H9 (cell line): ENCODE data around the gene PHETA1. TPM values are rescaled to one million over a fixed set of nuclear protein-coding genes. Genes with fewer than 3 reads are reported as not detected.

Source experiments
- DNase-seq: peaks from one replicate; pipeline ENCODE4 v3.0.0-alpha.2; 2017
- H2AFZ ChIP-seq: one replicate; pipeline ENCODE4 v1.6.1; 2013; ENCODE audit warnings: mild to moderate bottlenecking, low read length, control low read depth, moderate library complexity
- H2AK5ac ChIP-seq: 2 replicates; pipeline ENCODE4 v1.6.1; 2013; ENCODE audit warnings: low read length, control low read depth, mixed read lengths; ENCODE audit not compliant: insufficient read length
- H2BK120ac ChIP-seq: one replicate; pipeline ENCODE4 v1.6.1; 2013; ENCODE audit warnings: low read depth, mild to moderate bottlenecking, low read length, control low read depth, inconsistent platforms; ENCODE audit not compliant: poor library complexity, severe bottlenecking
- H2BK12ac ChIP-seq: 2 replicates; pipeline ENCODE4 v1.6.1; 2013; ENCODE audit warnings: low read length, control low read depth, mixed read lengths, low read depth; ENCODE audit not compliant: insufficient read length
- H2BK15ac ChIP-seq: 2 replicates; pipeline ENCODE4 v1.6.1; 2013; ENCODE audit warnings: low read depth, low read length, control low read depth
- H2BK20ac ChIP-seq: one replicate; pipeline ENCODE4 v1.6.1; 2013; ENCODE audit warnings: low read depth, mild to moderate bottlenecking, low read length, control low read depth, inconsistent platforms; ENCODE audit not compliant: poor library complexity, severe bottlenecking
- H2BK5ac ChIP-seq: 2 replicates; pipeline ENCODE4 v1.6.1; 2013; ENCODE audit warnings: low read length, control low read depth, mixed read lengths; ENCODE audit not compliant: insufficient read length
- H3K14ac ChIP-seq: 2 replicates; pipeline ENCODE4 v1.6.1; 2013; ENCODE audit warnings: low read length, control low read depth; ENCODE audit not compliant: insufficient read depth
- H3K18ac ChIP-seq: 2 replicates; pipeline ENCODE4 v1.6.1; 2013; ENCODE audit warnings: low read depth, mild to moderate bottlenecking, mixed read lengths, low read length, control low read depth; ENCODE audit not compliant: insufficient read length
- H3K23ac ChIP-seq: 2 replicates; pipeline ENCODE4 v1.6.1; 2013; ENCODE audit warnings: low read length, control low read depth, mixed read lengths, low read depth; ENCODE audit not compliant: insufficient read length
- H3K23me2 ChIP-seq: 2 replicates; pipeline ENCODE4 v1.6.1; 2013; ENCODE audit warnings: low read depth, mild to moderate bottlenecking, mixed read lengths, low read length, control low read depth; ENCODE audit not compliant: insufficient read length, poor library complexity, severe bottlenecking
- H3K27ac ChIP-seq: 2 replicates; pipeline ENCODE4 v1.5.1; 2013; ENCODE audit warnings: low read length, control low read depth, mixed read lengths, low read depth; ENCODE audit not compliant: insufficient read length
- H3K27me3 ChIP-seq: 2 replicates; pipeline ENCODE4 v1.6.1; 2013; ENCODE audit warnings: low read length, control low read depth, inconsistent platforms; ENCODE audit not compliant: insufficient read depth
- H3K4ac ChIP-seq: 2 replicates; pipeline ENCODE4 v1.6.1; 2013; ENCODE audit warnings: low read depth, mild to moderate bottlenecking, control low read depth, inconsistent platforms, low read length, moderate library complexity
- H3K4me1 ChIP-seq: 2 replicates; pipeline ENCODE4 v1.6.1; 2013; ENCODE audit warnings: low read length, control low read depth, inconsistent platforms; ENCODE audit not compliant: insufficient read depth
- H3K4me2 ChIP-seq: 2 replicates; pipeline ENCODE4 v1.6.1; 2013; ENCODE audit warnings: low read length, control low read depth, mixed read lengths; ENCODE audit not compliant: insufficient read length, insufficient read depth
- H3K56ac ChIP-seq: 2 replicates; pipeline ENCODE4 v1.6.1; 2013; ENCODE audit warnings: low read depth, mild to moderate bottlenecking, mixed read lengths, low read length, control low read depth; ENCODE audit not compliant: insufficient read length
- H3K79me1 ChIP-seq: 2 replicates; pipeline ENCODE4 v1.6.1; 2013; ENCODE audit warnings: low read depth, mild to moderate bottlenecking, moderate library complexity, low read length, control low read depth, inconsistent platforms; ENCODE audit not compliant: insufficient read depth, poor library complexity, severe bottlenecking
- H3K79me2 ChIP-seq: 2 replicates; pipeline ENCODE4 v1.6.1; 2013; ENCODE audit warnings: low read length, control low read depth, inconsistent platforms; ENCODE audit not compliant: insufficient read depth
- H3K9ac ChIP-seq: 2 replicates; pipeline ENCODE4 v1.6.1; 2013; ENCODE audit warnings: low read length, control low read depth, mixed read lengths; ENCODE audit not compliant: insufficient read length; ENCODE audit errors: extremely low read depth
- H3K9me3 ChIP-seq: one replicate; pipeline ENCODE4 v1.6.1; 2013; ENCODE audit warnings: low read depth, low read length, inconsistent platforms; ENCODE audit not compliant: control insufficient read depth
- H3T11ph ChIP-seq: one replicate; pipeline ENCODE4 v1.6.1; 2013; ENCODE audit warnings: mild to moderate bottlenecking, low read length, control low read depth, inconsistent platforms
- H4K20me1 ChIP-seq: one replicate; pipeline ENCODE4 v1.6.1; 2013; ENCODE audit not compliant: control insufficient read depth, insufficient read length, insufficient read depth
- H4K5ac ChIP-seq: 2 replicates; pipeline ENCODE4 v1.6.1; 2013; ENCODE audit warnings: low read depth, mild to moderate bottlenecking, mixed read lengths, low read length, control low read depth; ENCODE audit not compliant: insufficient read length
- H4K8ac ChIP-seq: replicated peaks from 2 replicates; pipeline ENCODE4 v1.6.1; 2013; ENCODE audit warnings: low read length, control low read depth, mixed read lengths, low read depth; ENCODE audit not compliant: insufficient read length
- H4K91ac ChIP-seq: 2 replicates; pipeline ENCODE4 v1.6.1; 2013; ENCODE audit warnings: low read depth, mild to moderate bottlenecking, moderate library complexity, mixed read lengths, low read length, control low read depth; ENCODE audit not compliant: insufficient read length
- H3K27ac Mint-ChIP-seq, 3 experiments: 2 replicates in 2 of 3; 3 replicates in 1 of 3; pipeline ENCODE4 v1.8.0; 2020 to 2021; ENCODE audit warnings: mixed read lengths in 3 of 3, mild to moderate bottlenecking in 1 of 3, moderate library complexity in 1 of 3
- H3K27me3 Mint-ChIP-seq: 2 replicates; pipeline ENCODE4 v1.8.0; 2021; ENCODE audit warnings: low read depth, mild to moderate bottlenecking, moderate library complexity, mixed read lengths
- H3K36me3 Mint-ChIP-seq, 3 experiments: 2 replicates in 2 of 3; 3 replicates in 1 of 3; pipeline ENCODE4 v1.8.0; 2020 to 2021; ENCODE audit warnings: low read depth in 3 of 3, mixed read lengths in 3 of 3; ENCODE audit not compliant: insufficient read depth in 1 of 3
- H3K4me1 Mint-ChIP-seq, 2 experiments: 2 replicates each; pipeline ENCODE4 v1.8.0; 2020; ENCODE audit warnings: mixed read lengths in 2 of 2
- H3K4me3 Mint-ChIP-seq, 2 experiments: 2 replicates in 1 of 2; 3 replicates in 1 of 2; pipeline ENCODE4 v1.8.0; 2020 to 2021; ENCODE audit warnings: mild to moderate bottlenecking in 2 of 2, mixed read lengths in 2 of 2, moderate library complexity in 1 of 2
- H3K9me3 Mint-ChIP-seq, 2 experiments: 2 replicates in 1 of 2; 3 replicates in 1 of 2; pipeline ENCODE4 v1.8.0; 2020; ENCODE audit warnings: mild to moderate bottlenecking in 2 of 2, mixed read lengths in 2 of 2, moderate library complexity in 1 of 2
- CTCF ChIP-seq: fragments of 200-600 bp; sonication (generic); conservative IDR thresholded peaks from 3 replicates; pipeline ENCODE4 v1.8.0; 2021; ENCODE audit warnings: antibody characterized with exemption, mild to moderate bottlenecking
- WGBS: extraction: QIAGEN DNeasy Blood & Tissue Kit; methylation state at CpG from one replicate; pipeline ENCODE4 v1.1.7; 2013; ENCODE audit warnings: missing lambda C conversion rate, low lambda C conversion rate, mixed read lengths; ENCODE audit not compliant: insufficient read length; ENCODE audit errors: extremely low coverage; 5-methylcytosine and 5-hydroxymethylcytosine counted together
- total RNA-seq: library from RNA; stranded (reverse); gene quantifications from 2 replicates; pipeline ENCODE4 v1.2.1, GENCODE V29; 2021

PHETA1 gene
- total RNA-seq, 1 experiment from 2014 or later: 13.1 TPM

DNA sequence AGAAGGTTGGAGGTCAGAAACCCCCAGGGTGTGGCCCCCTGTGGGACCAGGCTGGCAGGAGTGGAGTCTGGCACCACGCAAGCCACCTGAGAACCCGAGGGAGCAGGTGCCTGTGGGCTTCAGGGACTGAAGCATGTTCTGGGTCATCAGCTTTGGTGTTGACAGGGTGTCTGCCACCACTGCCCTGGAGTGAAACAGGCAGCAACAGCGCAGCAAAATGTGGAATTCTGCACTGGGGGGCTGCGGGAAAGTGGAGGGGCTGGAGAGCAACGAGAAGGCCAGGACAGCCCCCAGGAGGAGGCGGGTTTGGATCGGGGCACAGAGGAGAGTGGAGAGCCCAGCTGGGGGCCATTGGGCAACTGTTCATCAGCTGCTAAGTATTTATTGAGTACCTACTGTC, 15.9 kb downstream of the PHETA1 start:
- Histone ChIP-seq H3K9me3 (peaks cover 10% of the 10 kb centered on the region), H2AFZ (no peak overlapping the region), H3K4me1 (no peaks in the 10 kb centered on the region), H3K9ac (no peak overlapping the region), H2BK20ac (no peak overlapping the region), H4K5ac (no peak overlapping the region), H4K20me1 (no peaks in the 10 kb centered on the region), H2BK15ac (no peak overlapping the region), H2BK12ac (no peak overlapping the region), H2BK5ac (no peak overlapping the region), H3K79me1 (no peaks in the 10 kb centered on the region), H3K27me3 (no peaks in the 10 kb centered on the region), H4K8ac (no peak overlapping the region), H2AK5ac (no peak overlapping the region), H3K14ac (no peak overlapping the region), H3T11ph (no peak overlapping the region), H3K4ac (no peak overlapping the region), H3K18ac (no peak overlapping the region), H4K91ac (no peak overlapping the region), H3K4me2 (no peak overlapping the region), H3K23me2 (no peaks in the 10 kb centered on the region), H3K56ac (no peak overlapping the region), H3K79me2 (no peaks in the 10 kb centered on the region), H3K27ac (no peak overlapping the region), H3K23ac (no peak overlapping the region), H2BK120ac (no peak overlapping the region)
- Mint-ChIP-seq H3K36me3 (peaks cover 9 to 16% (median 13%) of the 10 kb centered on the region in 3 experiments), H3K27me3 (peaks cover 5% of the 10 kb centered on the region; the same call in 1 of the 2 replicates), H3K4me1 (peaks cover 8 to 12% of the 10 kb centered on the region in 2 experiments; a peak in 3 of 4 replicates), H3K4me3 (no peak overlapping the region; a peak in 1 of 5 replicates), H3K27ac (no peak overlapping the region; a peak in 1 of 7 replicates), H3K9me3 (peaks cover 10 to 13% of the 10 kb centered on the region in 2 experiments)
- no CpG with 5 or more reads among the region's 7 CpGs for WGBS
- no peak for DNase-seq
- no peak for TF ChIP-seq CTCF
